Fibroblast of gingiva (primary cell): Measurements from ENCODE around the gene CDCA8.
"Not testable (repeated sequence)": the region's sequence is repeated elsewhere in the genome, so short reads cannot be mapped to it uniquely, and the experiment has no call there.

Source experiments
- DNase-seq: peaks from one replicate; pipeline ENCODE4 v3.0.0-alpha.2; 2011; ENCODE audit warnings: low read depth

CDCA8 gene

DNA sequence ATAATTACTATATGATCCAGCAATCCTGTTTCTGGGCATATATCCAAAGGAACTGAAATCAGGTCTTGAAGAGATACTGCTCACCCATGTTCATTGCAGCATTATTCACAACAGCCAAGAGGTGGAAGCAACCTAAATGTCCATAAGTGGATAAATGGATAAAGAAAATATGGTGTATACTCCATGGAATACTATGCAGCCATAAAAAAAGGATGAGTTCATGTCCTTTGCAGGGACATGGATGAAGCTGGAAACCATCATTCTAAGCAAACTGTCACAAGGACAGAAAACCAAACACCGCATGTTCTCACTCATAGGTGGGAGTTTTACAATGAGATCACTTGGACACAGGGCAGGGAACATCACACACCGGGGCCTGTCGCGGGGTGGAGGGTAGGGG, 46.3 kb downstream of the CDCA8 start:
- not testable (repeated sequence) for DNase-seq

DNA sequence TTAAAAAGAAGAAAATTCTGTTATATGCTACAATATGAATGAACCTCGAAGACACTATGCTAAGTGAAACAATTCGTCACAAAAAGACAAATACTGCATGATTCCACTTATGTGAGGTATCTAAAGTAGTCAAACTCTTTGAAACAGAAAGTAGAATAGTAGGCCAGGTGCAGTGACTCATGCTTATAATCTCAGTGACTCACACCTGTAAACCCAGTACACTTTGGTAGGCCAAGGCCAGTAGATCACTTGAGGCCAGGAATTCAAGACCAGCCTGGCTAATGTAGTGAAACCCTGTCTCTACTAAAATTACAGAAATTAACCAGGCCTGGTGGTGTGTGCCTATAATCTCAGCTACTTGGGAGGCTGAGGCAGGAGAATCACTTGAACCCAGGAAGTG, 46.9 kb downstream of the CDCA8 start:
- no peak for DNase-seq

DNA sequence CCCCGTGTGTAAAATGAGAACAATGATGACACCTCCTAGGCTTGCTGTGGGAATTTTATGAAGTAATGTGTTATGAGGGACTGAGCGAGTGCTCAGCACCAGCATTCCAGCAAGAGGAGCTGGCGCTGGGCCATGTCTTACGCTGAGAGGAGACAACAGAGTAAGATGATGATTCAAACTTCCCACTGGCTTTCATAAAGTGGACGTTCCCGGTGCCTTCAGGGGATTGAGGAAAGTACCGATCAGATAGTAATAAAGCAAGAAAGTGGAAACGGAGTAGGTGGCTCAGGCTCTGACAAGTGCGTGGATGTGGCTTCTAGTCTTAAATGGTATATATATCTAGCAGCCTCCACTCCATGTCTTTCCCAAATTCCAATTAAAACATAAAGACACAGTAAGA, 48.8 kb downstream of the CDCA8 start:
- DNase-seq, result no peak

DNA sequence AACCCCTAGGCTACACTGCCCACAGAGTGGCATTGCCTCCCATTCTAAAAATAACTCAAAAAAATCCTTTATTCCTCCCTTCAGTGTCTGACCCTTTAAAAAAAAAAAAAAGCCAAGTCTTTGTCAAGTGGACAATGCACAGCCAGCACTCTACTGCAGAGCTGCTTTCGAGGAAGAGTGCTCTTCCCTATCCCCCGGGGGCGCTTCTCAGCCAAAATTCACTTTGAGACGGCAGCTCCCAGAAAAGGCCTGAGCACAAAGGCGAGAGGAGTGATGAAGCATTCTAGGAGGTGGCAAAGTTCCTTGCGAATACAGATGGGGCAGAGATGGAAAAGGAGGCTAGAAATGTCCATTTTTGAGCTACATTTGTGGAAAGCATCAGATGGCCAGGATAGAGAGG, 49.3 kb downstream of the CDCA8 start:
- no peak for DNase-seq

DNA sequence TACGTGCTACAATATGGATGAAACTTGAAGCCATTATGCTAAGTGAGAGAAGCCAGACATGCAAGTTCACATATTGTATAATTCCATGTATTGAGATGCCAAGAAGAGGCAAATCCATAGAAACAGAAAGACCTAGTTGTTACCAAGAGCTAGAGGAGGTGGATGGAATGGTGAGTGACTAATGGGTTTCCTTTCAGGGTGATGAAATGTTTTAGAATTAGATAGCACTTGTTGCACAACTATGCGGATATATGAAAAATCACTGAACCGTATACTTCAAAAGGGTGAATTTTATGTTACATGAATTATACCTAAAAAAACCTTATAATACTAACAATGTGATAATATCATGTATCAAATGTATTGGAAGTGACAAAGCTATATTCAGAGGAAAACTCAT, 54.5 kb downstream of the CDCA8 start:
- no peak for DNase-seq

DNA sequence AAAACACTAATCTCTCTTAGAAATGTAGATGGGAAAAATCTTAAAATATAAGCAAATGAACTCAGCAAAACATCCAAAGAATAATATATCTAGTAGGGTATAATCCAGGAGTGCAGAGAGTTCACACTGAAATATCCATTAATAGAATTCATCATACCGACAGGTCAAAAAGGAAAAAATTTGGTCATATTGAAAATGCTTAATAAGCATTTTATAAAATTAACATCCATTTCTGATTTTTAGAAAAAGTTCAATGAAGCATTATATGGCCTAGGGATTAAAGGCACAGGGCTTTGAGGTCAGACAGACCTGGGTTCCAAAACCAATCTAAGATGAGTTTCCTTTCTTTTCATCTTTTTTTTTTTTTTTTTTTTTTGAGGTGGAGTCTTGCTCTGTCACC, 56.2 kb downstream of the CDCA8 start:
- no peak for DNase-seq

DNA sequence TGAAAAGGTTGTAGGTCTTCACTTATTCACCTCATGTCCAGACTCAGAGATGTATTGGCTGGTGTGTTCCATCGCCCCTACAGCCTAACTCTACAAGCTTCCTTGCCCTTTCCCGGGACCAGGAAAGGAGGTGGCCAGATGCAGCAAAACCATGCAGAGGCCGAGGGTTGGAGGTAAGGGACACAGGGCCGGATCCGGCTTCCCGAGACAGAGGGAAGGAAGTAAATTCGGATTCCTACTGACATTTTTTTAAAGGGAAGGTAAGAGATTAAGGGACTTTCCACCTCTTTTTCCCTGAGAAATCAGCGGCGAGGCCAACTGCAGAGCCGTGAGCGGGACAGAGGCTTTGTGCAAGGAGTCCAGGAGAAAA, 59.9 kb downstream of the CDCA8 start:
- no peak for DNase-seq

DNA sequence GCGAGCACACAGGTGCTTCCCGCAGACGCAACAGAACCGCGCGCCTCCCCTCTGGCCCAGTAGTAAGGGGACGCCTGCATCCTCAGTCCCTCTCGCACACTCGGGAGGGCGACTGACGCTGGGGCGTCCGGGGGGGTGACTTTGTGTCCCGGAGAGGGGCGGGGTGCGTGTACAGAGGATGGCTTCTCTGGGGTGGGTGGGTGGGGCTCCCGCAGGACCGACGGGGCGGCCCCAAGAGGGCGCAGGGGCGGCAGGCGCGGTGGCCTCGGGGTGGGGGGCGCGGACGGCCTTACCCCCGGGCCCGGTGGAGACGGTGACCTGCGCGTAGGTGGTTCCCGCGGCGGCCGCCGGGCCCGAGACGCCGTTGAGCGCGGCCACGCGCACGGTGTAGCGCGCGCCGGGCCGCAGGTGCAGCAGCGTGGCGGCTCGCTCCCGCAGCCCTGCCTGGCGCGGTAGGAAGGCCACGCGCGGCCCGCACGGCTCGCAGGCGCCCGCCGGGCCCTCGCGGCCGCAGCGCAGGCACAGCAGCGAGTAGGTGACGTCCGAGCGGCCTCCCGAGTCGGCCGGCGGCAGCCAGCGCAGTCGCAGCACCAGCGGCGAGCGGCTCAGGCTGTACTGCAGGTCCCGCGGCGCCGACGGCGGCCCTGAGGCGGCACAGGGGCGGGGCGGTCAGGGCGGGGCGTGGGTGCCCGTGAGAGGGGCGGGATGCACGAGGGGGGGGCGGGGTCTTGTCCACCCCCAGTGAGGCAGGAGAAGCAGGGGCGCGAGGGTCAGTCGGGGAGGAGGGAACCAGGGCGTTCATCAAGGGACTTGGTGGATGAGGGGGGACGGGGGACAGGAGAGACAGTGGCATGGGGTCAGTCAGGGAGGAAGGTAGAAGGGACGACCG, 60.5 kb downstream of the CDCA8 start:
- DNase-seq, result no peak

DNA sequence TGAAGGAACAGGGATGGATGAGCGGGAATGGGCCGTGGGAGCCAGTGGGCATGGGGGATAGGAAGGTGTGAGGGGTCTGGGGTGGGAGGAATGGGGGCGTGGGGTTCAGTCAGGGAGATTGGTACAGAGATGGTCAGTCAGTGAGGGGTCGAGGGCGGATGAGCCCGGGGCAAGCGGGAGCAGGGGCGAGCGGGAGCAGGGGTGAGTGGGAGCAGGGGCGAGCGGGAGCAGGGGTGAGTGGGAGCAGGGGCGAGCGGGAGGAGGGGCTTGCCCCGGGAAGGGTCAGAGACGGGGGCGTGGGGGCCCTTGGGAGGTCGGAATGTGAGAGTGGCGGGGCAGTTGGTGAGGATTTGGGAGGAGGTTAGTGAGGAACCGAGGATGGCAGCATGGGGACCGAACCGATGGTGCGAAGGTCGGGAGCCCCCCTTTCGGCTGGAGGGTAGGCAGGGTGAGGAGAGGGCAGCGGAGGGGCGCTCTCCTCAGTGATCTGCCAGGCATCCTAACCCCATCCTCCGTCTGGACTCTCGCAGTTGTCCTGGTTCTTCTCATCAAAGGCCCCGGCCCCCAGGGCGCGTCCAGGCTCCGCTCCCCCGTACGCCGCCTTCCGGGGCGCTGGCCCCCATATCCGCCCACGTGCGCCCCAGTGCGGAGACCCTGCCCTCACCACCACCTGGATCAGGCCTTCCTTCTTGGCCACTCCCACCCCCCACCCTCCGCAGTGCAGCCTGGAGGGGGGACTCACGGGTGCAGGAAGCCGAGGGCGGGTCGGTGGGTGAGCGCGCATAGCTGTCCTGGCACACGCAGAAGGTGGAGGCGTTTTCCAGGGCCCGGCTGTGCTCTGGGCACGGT, 61.4 kb downstream of the CDCA8 start:
- no peak for DNase-seq

DNA sequence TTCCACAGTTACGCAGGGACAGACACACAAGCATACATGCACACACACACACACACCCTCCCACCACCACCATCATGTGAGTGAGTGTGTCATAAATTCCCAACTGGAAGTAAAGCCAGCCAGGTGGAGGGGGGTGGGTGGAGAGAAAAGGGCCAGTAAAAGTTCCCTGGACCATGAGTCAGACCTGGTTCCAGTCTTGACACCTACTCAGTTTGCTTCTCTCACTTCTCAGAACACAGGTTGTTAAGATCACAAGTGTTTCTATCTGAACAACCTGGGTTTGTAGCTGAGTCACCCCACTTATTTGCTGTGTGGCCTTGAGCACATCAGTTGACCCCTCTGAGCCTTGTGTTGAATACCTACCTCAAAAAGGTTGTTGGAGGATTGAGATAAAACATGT, 63.0 kb downstream of the CDCA8 start:
- DNase-seq, result no peak

DNA sequence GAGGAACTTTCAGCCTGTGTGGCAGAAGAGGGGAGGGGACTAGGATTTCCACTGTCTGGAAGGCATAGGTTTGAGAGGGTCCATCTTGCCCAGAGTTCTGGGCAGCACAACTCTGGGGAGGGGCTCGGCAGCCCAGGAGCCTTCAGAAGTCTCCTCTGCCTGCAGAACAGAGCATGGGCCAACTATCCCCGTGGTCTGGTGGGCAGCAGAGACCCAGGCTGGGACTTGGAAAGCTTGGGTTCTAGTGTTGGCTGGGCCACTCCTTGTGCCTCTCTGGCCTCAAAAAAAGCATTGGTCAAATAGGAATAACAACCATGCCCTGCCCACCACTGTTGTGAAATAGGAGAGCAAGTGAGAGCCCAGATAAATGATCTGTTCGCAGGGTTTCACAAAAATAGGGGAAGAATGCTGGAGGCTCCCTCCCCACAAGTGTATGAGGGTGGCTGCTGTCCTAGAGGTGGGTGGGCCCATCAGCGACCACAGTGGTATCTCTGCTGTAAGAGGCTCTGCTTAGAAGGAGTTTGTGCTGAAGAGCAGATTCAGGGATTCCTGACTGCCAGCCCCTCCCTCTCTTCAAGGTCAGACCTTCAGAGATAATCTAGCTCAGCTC, 63.7 kb downstream of the CDCA8 start:
- no peak for DNase-seq
